ENCODE results near the gene NECTIN2.

DNA sequence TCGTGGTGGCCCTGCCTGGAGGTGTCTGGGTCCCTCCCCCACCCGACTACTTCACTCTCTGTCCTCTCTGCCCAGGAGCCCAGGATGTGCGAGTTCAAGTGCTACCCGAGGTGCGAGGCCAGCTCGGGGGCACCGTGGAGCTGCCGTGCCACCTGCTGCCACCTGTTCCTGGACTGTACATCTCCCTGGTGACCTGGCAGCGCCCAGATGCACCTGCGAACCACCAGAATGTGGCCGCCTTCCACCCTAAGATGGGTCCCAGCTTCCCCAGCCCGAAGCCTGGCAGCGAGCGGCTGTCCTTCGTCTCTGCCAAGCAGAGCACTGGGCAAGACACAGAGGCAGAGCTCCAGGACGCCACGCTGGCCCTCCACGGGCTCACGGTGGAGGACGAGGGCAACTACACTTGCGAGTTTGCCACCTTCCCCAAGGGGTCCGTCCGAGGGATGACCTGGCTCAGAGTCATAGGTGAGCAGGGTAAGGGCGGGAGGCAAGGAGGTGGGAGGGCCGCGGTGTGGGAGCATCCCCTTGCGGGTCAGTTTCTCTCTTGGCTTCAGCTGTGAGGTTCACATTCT lies 19.2 kb downstream of the NECTIN2 start:
- TF ChIP-seq, protein P1, sequence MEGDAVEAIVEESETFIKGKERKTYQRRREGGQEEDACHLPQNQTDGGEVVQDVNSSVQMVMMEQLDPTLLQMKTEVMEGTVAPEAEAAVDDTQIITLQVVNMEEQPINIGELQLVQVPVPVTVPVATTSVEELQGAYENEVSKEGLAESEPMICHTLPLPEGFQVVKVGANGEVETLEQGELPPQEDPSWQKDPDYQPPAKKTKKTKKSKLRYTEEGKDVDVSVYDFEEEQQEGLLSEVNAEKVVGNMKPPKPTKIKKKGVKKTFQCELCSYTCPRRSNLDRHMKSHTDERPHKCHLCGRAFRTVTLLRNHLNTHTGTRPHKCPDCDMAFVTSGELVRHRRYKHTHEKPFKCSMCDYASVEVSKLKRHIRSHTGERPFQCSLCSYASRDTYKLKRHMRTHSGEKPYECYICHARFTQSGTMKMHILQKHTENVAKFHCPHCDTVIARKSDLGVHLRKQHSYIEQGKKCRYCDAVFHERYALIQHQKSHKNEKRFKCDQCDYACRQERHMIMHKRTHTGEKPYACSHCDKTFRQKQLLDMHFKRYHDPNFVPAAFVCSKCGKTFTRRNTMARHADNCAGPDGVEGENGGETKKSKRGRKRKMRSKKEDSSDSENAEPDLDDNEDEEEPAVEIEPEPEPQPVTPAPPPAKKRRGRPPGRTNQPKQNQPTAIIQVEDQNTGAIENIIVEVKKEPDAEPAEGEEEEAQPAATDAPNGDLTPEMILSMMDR (IDR thresholded peaks at IDR 0.05): no peak
- TF ChIP-seq POLR2A (IDR thresholded peaks at IDR 0.05): no peak
